ENCODE data around the gene PAMR1. TPM values are rescaled to one million over a fixed set of nuclear protein-coding genes. Genes with fewer than 3 reads are reported as not detected.

Gene PAMR1
- total RNA-seq, 1 donor from 2014 or later: under 0.01 TPM

- no peak for DNase-seq (ENCODE audit: low read depth in 2 of 2)
These were observed 122.4 kb downstream of the PAMR1 start for GRCh38 chr11:35402751-35403660.

GRCh38 chr11:35398881-35399280 lies 126.5 kb downstream of the PAMR1 start:
- DNase-seq (ENCODE audit: low read depth in 2 of 2): no peak

- no peak for DNase-seq (ENCODE audit: low read depth in 2 of 2)
These were observed 130.5 kb downstream of the PAMR1 start for GRCh38 chr11:35394941-35395340.

GRCh38 chr11:35393098-35393497 lies 132.3 kb downstream of the PAMR1 start:
- DNase-seq (ENCODE audit: low read depth in 2 of 2): no peak

- peak; percentile 27 to 57 for DNase-seq (ENCODE audit: low read depth in 2 of 2)
These were observed 133.3 kb downstream of the PAMR1 start for GRCh38 chr11:35391922-35392688.

GRCh38 chr11:35390737-35391682 lies 134.4 kb downstream of the PAMR1 start:
- DNase-seq (ENCODE audit: low read depth in 2 of 2): no peak

GRCh38 chr11:35389897-35390465 lies 135.4 kb downstream of the PAMR1 start:
- DNase-seq (ENCODE audit: low read depth in 2 of 2): no peak

GRCh38 chr11:35389112-35389511 lies 136.3 kb downstream of the PAMR1 start:
- DNase-seq (ENCODE audit: low read depth in 2 of 2): no peak

GRCh38 chr11:35388061-35388460 lies 137.4 kb downstream of the PAMR1 start:
- no peak for DNase-seq (ENCODE audit: low read depth in 2 of 2)

- no peak for DNase-seq (ENCODE audit: low read depth in 2 of 2)
These were observed 138.1 kb downstream of the PAMR1 start for GRCh38 chr11:35387111-35387982.

GRCh38 chr11:35383953-35384352 lies 141.5 kb downstream of the PAMR1 start:
- no peak for DNase-seq (ENCODE audit: low read depth in 2 of 2)

Other genes with a start within 250 kb of the PAMR1 start
- not detected in 2 replicates for gene SLC1A2, start 106.1 kb downstream of the PAMR1 start, total RNA-seq
- gene FJX1, start 92.8 kb upstream of the PAMR1 start, total RNA-seq: 25.2 and 30.5 TPM in 2 replicates
- gene TRIM44, start 137.2 kb upstream of the PAMR1 start, total RNA-seq: 10.7 and 22.6 TPM in 2 replicates